NOMO-1 treated with DMSO at 0.1 percent for 48 hours (cell line): ENCODE results near the gene TASL.
"Not testable (repeated sequence)": the region's sequence is repeated elsewhere in the genome, so short reads cannot be mapped to it uniquely, and the experiment has no call there.

Experiments used
- DNase-seq: peaks from one replicate; lab custom pipeline; 2025; ENCODE audit not compliant: unreplicated experiment; lab: John Stamatoyannopoulos, UW

Gene TASL

DNA sequence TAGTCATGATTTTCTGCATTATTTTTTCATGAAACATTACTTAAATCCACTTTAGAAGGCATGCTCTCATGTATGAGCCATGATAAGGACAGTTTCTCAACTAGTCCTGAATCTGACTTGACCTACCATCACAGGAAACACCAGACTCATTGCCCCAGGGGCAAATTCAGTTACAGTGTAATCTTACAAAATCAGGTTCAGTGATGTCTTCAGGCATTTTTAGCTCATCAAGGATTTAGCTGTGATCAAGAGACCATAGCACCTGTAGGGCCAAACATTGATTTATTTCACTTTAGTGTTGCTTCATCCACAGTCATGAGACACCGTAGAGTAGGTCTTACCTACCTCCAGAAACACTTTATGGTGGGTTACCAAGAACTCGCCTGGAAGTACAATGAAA lies 3.1 kb upstream of the TASL start:
- no peak for DNase-seq

DNA sequence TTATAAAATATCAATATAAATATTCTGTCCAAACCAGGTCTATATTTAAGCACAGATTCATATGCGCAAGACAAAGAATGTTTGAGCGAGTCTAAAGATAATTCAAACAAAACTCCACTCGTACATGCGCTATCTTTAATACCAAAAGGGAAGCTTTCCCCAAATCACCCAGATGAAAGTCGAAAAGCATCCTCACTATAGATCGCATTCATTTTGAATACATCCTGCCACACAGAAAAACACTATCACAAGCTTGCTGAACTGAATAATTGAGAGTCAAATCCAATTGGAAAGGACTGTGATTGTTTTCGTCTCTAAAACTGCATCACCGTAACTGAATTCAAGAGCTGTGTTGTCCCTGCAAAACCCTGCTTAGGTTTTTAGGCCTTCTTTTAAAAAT lies 685 bp downstream of the TASL start:
- peak; percentile 50 for DNase-seq

DNA sequence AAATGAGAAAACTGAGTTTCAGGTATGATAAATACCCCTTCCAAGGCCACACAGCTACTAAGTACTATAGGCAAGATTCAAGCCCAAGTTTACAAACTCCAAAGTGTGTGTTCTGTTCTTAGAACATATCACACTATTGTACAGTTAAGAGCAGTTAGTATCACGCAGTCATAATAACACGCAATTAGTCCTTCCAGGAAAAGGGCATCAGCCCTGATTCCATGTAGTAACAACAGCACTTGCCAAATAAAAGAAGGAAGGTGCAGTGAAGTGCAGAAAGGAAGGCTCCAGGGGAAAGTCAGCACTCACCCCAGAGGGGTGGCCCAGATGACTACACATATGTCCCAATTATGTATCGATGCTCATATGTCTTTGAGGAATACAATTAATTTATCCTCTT lies 4.4 kb downstream of the TASL start:
- no peak for DNase-seq

DNA sequence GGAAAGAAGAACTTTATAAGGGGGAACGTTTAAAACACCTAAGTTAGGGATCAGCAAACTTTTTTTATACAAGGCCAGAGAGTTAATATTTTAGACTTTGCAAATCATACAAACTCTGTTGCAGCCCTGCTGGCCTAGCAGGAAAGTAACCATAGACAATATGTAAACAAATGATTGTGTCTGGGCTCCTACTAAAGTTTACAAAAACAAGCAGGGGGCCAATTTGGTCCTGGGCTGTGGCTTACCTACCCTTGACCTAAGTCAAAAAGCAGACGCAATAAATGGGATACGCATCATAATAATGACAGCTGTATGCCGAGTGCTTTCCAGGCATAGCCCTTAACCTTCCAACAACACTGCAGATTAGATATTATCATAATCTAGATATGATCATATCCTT lies 4.9 kb downstream of the TASL start:
- no peak for DNase-seq

DNA sequence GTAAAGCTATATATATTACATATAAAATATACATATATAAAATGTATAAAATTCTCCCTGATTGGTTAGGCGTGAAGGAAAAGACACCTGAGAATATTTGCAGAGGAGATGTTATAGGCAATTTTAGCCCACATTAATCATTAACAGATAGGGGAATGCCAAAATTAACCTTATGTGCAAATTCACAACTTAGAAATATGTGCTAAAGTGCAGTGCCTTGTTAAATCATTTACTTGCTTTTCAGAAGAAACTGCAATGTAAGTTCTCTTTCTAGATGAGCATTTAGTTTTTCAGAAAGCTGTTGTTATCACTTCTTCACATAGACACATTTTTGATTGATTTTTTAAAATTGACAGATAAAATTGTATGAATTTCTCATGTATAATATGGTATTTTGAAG lies 5.6 kb downstream of the TASL start:
- no peak for DNase-seq

DNA sequence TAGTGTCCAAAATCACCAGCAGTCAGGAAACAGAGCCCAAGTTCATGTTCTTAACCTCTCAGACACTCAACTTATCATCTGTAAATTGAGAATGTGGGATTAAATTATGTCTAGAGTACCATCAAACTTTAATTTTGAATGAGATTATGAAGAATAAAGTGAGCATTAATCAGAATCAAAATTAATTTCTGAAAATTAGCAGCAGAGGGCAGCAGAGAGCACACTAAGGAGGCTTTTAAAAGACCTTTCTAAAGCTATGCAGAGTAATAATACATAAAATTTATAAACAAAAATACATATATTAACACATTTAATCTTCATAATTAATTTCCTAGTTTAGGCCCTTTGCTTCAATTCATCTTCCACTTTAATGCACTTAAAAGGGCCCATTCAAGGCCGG lies 7.1 kb downstream of the TASL start:
- peak; percentile 33 for DNase-seq

DNA sequence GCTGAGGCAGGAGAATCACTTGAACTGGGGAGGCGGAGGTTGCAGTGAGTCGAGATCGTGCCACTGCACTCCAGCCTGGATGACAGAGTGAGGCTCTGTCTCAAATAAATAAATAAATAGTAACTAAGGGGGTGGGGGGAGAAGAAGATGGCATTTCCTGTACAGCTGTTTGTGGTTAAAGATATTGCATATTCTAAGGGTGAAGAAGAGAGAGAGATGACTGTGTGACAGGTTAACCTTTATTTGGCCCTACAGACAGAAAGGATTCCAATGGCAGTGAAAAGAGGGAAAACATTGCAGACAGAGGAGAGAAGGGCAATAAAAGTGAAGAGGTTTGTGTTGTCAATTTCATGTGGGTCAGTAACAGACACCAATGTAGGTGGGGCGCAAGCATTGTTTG lies 9.4 kb downstream of the TASL start:
- DNase-seq = peak; percentile 65

DNA sequence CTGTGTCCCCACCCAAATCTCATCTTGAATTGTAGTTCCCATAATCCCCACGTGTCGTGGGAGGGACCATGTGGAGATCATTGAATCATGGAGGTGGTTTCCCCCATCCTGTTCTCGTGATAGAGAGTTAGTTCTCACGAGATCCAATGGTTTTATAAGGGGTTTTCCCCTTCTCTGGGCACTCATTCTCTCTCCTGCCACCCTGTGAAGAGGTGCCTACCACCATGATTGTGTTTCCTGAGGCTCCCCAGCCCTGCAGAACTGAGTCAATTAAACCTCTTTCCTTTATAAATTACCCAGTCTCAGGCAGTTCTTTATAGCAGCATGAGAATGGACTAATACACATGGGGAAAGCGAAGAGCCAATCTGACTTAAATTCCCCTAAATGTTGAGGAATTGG lies 14.5 kb downstream of the TASL start:
- not testable (repeated sequence) for DNase-seq

DNA sequence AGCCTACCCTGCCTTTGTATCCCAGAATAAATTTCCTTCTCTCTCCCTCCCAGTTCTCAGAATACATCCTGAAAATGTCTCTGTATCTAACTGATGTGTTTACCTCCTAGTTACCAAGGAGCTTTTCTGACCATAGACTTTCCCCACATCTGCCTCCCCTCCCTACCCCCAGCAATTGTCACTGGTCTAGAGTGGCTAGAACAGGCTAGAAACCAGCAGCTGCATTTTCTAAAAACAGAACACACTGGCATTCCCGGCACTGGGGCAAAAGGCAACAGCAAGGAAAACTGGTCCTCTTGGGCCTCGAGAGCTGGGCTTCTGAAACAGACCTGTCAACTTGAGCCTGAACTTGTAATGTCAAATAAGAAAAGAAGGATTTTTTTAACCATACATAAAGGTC lies 16.4 kb downstream of the TASL start:
- DNase-seq = no peak

DNA sequence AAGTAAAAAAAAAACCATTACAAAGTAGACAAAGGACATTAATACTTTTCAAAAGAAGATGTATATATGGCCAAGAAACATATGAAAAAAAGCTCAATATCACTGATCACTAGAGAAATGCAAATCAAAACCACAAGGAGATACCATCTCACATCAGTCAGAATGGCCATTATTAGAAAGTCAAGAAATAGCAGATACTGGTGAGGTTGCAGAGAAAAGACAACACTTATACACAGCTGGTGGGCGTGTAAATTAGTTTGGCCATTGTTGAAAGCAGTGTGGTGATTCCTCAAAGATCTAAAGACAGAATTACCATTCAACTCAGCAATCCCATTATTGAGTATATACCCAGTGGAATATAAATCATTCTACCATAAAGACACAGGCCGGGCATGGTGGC lies 39.3 kb downstream of the TASL start:
- DNase-seq = no peak

DNA sequence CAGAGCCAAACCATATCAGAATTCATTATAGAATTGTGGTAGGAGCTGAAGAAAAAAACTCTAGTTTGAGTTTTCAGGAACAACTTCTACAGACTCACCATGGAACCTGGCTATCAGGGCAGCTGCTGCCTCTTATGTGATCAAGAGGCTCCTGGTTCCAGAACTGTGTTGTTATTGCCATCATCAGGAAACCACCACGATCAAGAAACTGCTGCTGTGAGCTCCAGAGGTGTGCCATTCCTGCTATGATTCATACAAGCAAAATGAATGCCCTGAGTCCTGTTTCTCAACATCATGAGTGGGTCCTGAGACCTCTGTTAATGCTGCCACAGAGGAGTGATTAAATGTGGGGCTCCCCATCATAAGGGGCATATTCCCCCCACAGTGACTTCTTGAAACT lies 43.7 kb downstream of the TASL start:
- DNase-seq = no peak

DNA sequence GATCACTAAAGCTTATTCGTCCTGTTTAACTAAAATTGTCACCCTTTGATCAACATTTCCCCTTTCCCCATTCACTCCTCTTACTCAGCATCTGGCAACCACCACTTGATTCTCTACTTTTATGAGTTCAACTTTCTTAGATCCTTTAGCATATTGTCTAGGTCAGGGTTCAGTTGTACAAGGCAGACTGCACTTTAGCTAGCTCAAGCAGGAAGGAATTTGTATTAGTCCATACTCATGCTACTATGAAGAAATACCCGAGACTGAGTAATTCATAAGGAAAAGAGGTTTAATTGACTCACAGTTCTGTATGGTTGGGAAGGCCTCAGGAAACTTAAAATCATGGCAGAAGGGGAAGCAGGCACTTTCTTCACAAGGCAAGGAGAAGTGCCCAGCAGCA lies 44.3 kb downstream of the TASL start:
- peak; percentile 23 for DNase-seq

DNA sequence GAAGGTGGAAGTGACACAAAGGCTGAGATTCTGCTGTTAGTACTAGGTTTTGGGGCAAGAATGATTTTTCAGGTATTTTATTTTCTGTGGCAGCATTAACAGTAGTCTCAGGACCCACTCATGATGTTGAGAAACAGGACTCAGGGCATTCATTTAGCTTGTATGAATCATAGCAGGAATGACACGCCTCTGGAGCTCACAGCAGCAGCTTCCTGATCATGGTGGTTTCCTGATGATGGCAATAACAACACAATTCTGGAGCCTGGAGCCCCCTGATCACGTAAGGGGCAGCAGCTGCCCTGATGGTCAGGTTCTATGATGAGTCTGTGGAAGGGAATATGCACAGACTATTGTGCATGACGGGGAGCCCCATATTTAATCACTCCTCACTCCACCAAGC lies 47.0 kb downstream of the TASL start:
- peak; percentile 28 for DNase-seq

DNA sequence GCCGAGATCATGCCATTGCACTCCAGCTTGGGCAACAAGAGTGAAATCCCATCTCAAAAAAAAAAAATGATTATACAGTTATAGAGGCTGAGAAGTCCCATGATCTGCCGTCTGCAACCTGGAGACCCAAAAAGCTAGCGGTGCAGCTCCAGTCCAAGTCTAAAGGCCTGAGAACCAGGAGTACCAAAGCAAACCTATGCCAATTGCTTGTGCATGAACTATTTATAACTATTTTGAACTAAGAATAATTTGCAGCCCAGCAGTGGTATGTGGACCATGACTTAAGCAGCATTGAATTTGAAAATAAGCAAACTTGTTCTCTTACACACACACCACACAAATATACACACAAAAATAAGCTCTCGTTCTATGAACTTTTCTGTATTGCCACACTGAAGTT lies 51.8 kb downstream of the TASL start:
- no peak for DNase-seq

DNA sequence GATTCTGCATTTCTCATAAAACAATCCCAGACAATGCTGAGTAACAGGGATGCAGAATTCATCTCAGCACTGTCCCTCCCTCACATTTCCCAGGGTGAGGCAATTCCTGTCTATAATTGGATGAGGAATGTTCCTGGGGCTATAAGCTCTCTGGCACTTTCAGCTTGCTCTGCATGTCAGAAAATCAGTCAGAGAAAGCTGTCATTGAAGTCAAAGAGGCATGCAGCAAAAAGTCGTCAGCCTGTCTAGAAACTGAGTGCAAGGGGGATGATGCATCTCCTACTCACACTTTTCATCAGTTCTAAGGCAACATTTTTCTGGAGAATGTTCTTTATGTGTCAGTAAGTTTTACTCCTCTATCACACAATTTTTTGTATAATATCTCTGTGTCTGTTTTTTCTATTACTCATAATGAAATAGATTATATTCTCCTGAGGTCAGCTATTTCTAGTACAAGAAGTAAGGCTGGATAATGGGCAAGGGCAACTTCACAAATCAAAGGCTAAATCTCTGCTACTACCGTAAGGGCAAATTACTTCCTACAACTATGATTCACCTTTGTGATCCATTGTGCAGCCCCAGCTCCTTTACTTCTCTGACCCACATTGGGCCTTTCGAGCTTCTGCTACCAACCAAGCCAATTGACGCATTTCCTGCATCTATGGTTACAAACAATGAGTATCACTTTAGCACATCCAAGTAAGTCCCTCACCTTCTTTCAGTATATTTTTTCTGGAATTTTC lies 56.0 kb downstream of the TASL start:
- no peak for DNase-seq

DNA sequence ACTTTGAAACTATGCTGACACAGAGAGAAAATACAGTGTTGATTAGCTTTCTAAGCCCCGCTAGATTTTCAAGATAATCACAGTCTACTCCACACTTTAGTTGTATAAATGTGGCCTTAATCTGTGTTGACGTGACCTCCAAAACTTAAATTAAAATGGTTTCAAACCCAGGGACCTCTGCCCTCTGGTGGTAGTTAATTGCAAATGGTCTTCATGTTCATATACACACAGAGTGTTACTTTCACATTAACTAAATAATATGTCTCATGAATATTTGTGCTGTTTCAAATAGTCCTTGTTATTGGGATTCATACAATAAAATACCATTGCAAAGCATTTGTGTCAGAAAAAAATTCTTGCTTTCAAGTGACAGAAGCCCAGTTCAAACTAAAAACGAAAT lies 64.3 kb downstream of the TASL start:
- no peak for DNase-seq
